H9 (cell line): ENCODE measurements around the gene SAT2. TPM values are rescaled to one million over a fixed set of nuclear protein-coding genes. Genes with fewer than 3 reads are reported as not detected.

Experiments
- DNase-seq: peaks from one replicate; pipeline ENCODE4 v3.0.0-alpha.2; 2017
- H2AFZ ChIP-seq: one replicate; pipeline ENCODE4 v1.6.1; 2013; ENCODE audit warnings: mild to moderate bottlenecking, low read length, control low read depth, moderate library complexity
- H2AK5ac ChIP-seq: 2 replicates; pipeline ENCODE4 v1.6.1; 2013; ENCODE audit warnings: low read length, control low read depth, mixed read lengths; ENCODE audit not compliant: insufficient read length
- H2BK120ac ChIP-seq: one replicate; pipeline ENCODE4 v1.6.1; 2013; ENCODE audit warnings: low read depth, mild to moderate bottlenecking, low read length, control low read depth, inconsistent platforms; ENCODE audit not compliant: poor library complexity, severe bottlenecking
- H2BK12ac ChIP-seq: 2 replicates; pipeline ENCODE4 v1.6.1; 2013; ENCODE audit warnings: low read length, control low read depth, mixed read lengths, low read depth; ENCODE audit not compliant: insufficient read length
- H2BK15ac ChIP-seq: 2 replicates; pipeline ENCODE4 v1.6.1; 2013; ENCODE audit warnings: low read depth, low read length, control low read depth
- H2BK20ac ChIP-seq: one replicate; pipeline ENCODE4 v1.6.1; 2013; ENCODE audit warnings: low read depth, mild to moderate bottlenecking, low read length, control low read depth, inconsistent platforms; ENCODE audit not compliant: poor library complexity, severe bottlenecking
- H2BK5ac ChIP-seq: 2 replicates; pipeline ENCODE4 v1.6.1; 2013; ENCODE audit warnings: low read length, control low read depth, mixed read lengths; ENCODE audit not compliant: insufficient read length
- H3K14ac ChIP-seq: 2 replicates; pipeline ENCODE4 v1.6.1; 2013; ENCODE audit warnings: low read length, control low read depth; ENCODE audit not compliant: insufficient read depth
- H3K18ac ChIP-seq: 2 replicates; pipeline ENCODE4 v1.6.1; 2013; ENCODE audit warnings: low read depth, mild to moderate bottlenecking, mixed read lengths, low read length, control low read depth; ENCODE audit not compliant: insufficient read length
- H3K23ac ChIP-seq: 2 replicates; pipeline ENCODE4 v1.6.1; 2013; ENCODE audit warnings: low read length, control low read depth, mixed read lengths, low read depth; ENCODE audit not compliant: insufficient read length
- H3K23me2 ChIP-seq: 2 replicates; pipeline ENCODE4 v1.6.1; 2013; ENCODE audit warnings: low read depth, mild to moderate bottlenecking, mixed read lengths, low read length, control low read depth; ENCODE audit not compliant: insufficient read length, poor library complexity, severe bottlenecking
- H3K27ac ChIP-seq: 2 replicates; pipeline ENCODE4 v1.5.1; 2013; ENCODE audit warnings: low read length, control low read depth, mixed read lengths, low read depth; ENCODE audit not compliant: insufficient read length
- H3K27me3 ChIP-seq: 2 replicates; pipeline ENCODE4 v1.6.1; 2013; ENCODE audit warnings: low read length, control low read depth, inconsistent platforms; ENCODE audit not compliant: insufficient read depth
- H3K4ac ChIP-seq: 2 replicates; pipeline ENCODE4 v1.6.1; 2013; ENCODE audit warnings: low read depth, mild to moderate bottlenecking, control low read depth, inconsistent platforms, low read length, moderate library complexity
- H3K4me1 ChIP-seq: 2 replicates; pipeline ENCODE4 v1.6.1; 2013; ENCODE audit warnings: low read length, control low read depth, inconsistent platforms; ENCODE audit not compliant: insufficient read depth
- H3K4me2 ChIP-seq: 2 replicates; pipeline ENCODE4 v1.6.1; 2013; ENCODE audit warnings: low read length, control low read depth, mixed read lengths; ENCODE audit not compliant: insufficient read length, insufficient read depth
- H3K56ac ChIP-seq: 2 replicates; pipeline ENCODE4 v1.6.1; 2013; ENCODE audit warnings: low read depth, mild to moderate bottlenecking, mixed read lengths, low read length, control low read depth; ENCODE audit not compliant: insufficient read length
- H3K79me1 ChIP-seq: 2 replicates; pipeline ENCODE4 v1.6.1; 2013; ENCODE audit warnings: low read depth, mild to moderate bottlenecking, moderate library complexity, low read length, control low read depth, inconsistent platforms; ENCODE audit not compliant: insufficient read depth, poor library complexity, severe bottlenecking
- H3K79me2 ChIP-seq: 2 replicates; pipeline ENCODE4 v1.6.1; 2013; ENCODE audit warnings: low read length, control low read depth, inconsistent platforms; ENCODE audit not compliant: insufficient read depth
- H3K9ac ChIP-seq: 2 replicates; pipeline ENCODE4 v1.6.1; 2013; ENCODE audit warnings: low read length, control low read depth, mixed read lengths; ENCODE audit not compliant: insufficient read length; ENCODE audit errors: extremely low read depth
- H3K9me3 ChIP-seq: one replicate; pipeline ENCODE4 v1.6.1; 2013; ENCODE audit warnings: low read depth, low read length, inconsistent platforms; ENCODE audit not compliant: control insufficient read depth
- H3T11ph ChIP-seq: one replicate; pipeline ENCODE4 v1.6.1; 2013; ENCODE audit warnings: mild to moderate bottlenecking, low read length, control low read depth, inconsistent platforms
- H4K20me1 ChIP-seq: one replicate; pipeline ENCODE4 v1.6.1; 2013; ENCODE audit not compliant: control insufficient read depth, insufficient read length, insufficient read depth
- H4K5ac ChIP-seq: 2 replicates; pipeline ENCODE4 v1.6.1; 2013; ENCODE audit warnings: low read depth, mild to moderate bottlenecking, mixed read lengths, low read length, control low read depth; ENCODE audit not compliant: insufficient read length
- H4K8ac ChIP-seq: replicated peaks from 2 replicates; pipeline ENCODE4 v1.6.1; 2013; ENCODE audit warnings: low read length, control low read depth, mixed read lengths, low read depth; ENCODE audit not compliant: insufficient read length
- H4K91ac ChIP-seq: 2 replicates; pipeline ENCODE4 v1.6.1; 2013; ENCODE audit warnings: low read depth, mild to moderate bottlenecking, moderate library complexity, mixed read lengths, low read length, control low read depth; ENCODE audit not compliant: insufficient read length
- H3K27ac Mint-ChIP-seq, 3 experiments: 2 replicates in 2 of 3; 3 replicates in 1 of 3; pipeline ENCODE4 v1.8.0; 2020 to 2021; ENCODE audit warnings: mixed read lengths in 3 of 3, mild to moderate bottlenecking in 1 of 3, moderate library complexity in 1 of 3
- H3K27me3 Mint-ChIP-seq: 2 replicates; pipeline ENCODE4 v1.8.0; 2021; ENCODE audit warnings: low read depth, mild to moderate bottlenecking, moderate library complexity, mixed read lengths
- H3K36me3 Mint-ChIP-seq, 3 experiments: 2 replicates in 2 of 3; 3 replicates in 1 of 3; pipeline ENCODE4 v1.8.0; 2020 to 2021; ENCODE audit warnings: low read depth in 3 of 3, mixed read lengths in 3 of 3; ENCODE audit not compliant: insufficient read depth in 1 of 3
- H3K4me1 Mint-ChIP-seq, 2 experiments: 2 replicates each; pipeline ENCODE4 v1.8.0; 2020; ENCODE audit warnings: mixed read lengths in 2 of 2
- H3K4me3 Mint-ChIP-seq, 2 experiments: 2 replicates in 1 of 2; 3 replicates in 1 of 2; pipeline ENCODE4 v1.8.0; 2020 to 2021; ENCODE audit warnings: mild to moderate bottlenecking in 2 of 2, mixed read lengths in 2 of 2, moderate library complexity in 1 of 2
- H3K9me3 Mint-ChIP-seq, 2 experiments: 2 replicates in 1 of 2; 3 replicates in 1 of 2; pipeline ENCODE4 v1.8.0; 2020; ENCODE audit warnings: mild to moderate bottlenecking in 2 of 2, mixed read lengths in 2 of 2, moderate library complexity in 1 of 2
- CTCF ChIP-seq: fragments of 200-600 bp; sonication (generic); conservative IDR thresholded peaks from 3 replicates; pipeline ENCODE4 v1.8.0; 2021; ENCODE audit warnings: antibody characterized with exemption, mild to moderate bottlenecking
- WGBS: extraction: QIAGEN DNeasy Blood & Tissue Kit; methylation state at CpG from one replicate; pipeline ENCODE4 v1.1.7; 2013; ENCODE audit warnings: missing lambda C conversion rate, low lambda C conversion rate, mixed read lengths; ENCODE audit not compliant: insufficient read length; ENCODE audit errors: extremely low coverage; 5-methylcytosine and 5-hydroxymethylcytosine counted together
- total RNA-seq: library from RNA; stranded (reverse); gene quantifications from 2 replicates; pipeline ENCODE4 v1.2.1, GENCODE V29; 2021

Gene SAT2
- total RNA-seq, 1 experiment from 2014 or later = 72.1 TPM

DNA sequence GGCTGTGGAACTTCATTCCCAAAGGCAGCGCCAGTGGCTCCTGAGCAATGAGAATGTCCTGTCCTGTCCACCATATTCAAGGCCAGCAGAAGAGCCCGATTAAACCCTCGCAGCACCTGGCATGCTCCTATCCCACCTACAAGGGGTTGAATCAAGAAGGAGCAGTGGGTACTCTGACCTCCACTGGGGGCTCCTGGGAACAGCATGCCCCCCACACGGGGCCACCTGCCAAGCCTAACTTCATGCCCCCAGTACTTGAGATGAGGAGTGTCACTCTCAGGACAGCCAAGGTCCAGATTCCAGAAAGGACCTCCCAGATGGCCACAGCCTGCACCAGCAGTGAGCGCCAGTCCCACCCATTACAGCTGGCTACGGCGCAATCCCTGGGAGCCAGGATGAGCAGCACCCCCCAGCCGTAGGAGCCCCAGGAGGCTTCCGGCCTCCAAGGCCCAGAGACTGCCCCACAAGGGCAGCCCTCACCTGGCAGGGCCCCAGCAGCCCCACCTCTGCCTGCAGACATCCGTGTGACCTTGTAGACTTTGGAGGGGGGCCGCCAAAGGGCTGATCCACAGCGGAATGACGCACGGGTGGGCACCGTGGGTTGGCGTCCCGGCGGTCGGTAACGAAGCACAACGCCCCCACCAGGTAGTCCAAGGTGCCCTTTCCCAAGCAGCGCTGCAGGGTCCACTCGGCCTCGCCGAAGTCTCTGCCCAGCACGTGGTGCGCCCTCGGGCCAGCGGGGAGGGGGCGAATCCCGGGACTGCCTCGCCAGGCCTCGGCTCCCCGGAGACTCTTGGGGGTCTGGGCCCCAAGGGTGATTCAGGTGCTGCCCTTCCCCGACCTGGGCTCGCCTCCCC lies 45.0 kb downstream of the SAT2 start:
- Histone ChIP-seq H2BK5ac (no peak overlapping the region), H3K27ac (peak overlapping the region; percentile 96), H3K27me3 (no peaks in the 10 kb centered on the region), H3K18ac (peak overlapping the region; percentile 88), H4K5ac (peak overlapping the region; percentile 99), H3K56ac (no peak overlapping the region), H4K8ac (peak overlapping the region; percentile 98), H2BK12ac (peak overlapping the region; percentile 58), H4K91ac (peak overlapping the region; percentile 96), H3K23me2 (peaks cover 3% of the 10 kb centered on the region), H4K20me1 (no peaks in the 10 kb centered on the region), H2BK120ac (no peak overlapping the region), H3K9ac (peak overlapping the region; percentile 89), H3K79me1 (no peaks in the 10 kb centered on the region), H3K4ac (peak overlapping the region; percentile 70), H2BK20ac (no peak overlapping the region), H2AK5ac (no peak overlapping the region), H3K14ac (peak overlapping the region; percentile 97), H3K79me2 (no peaks in the 10 kb centered on the region; the same call in 1 of the 2 replicates), H3K23ac (no peak overlapping the region), H2AFZ (no peak overlapping the region), H3K9me3 (no peaks in the 10 kb centered on the region), H3K4me1 (no peaks in the 10 kb centered on the region), H3K4me2 (peak overlapping the region; percentile 79), H3T11ph (no peak overlapping the region), H2BK15ac (no peak overlapping the region)
- Mint-ChIP-seq H3K27me3 (no peaks in the 10 kb centered on the region; the same call in none of the 2 replicates), H3K4me3 (peak overlapping the region; percentile 98), H3K36me3 (peaks cover 18 to 48% (median 39%) of the 10 kb centered on the region in 3 experiments), H3K27ac (peak overlapping the region; percentile 100; a peak in 5 of 7 replicates), H3K4me1 (peaks cover 37 to 54% of the 10 kb centered on the region in 2 experiments), H3K9me3 (peaks cover 0 to 3% of the 10 kb centered on the region in 2 experiments; a peak in 1 of 5 replicates)
- no peak; the same call in 2 of the 3 replicates for TF ChIP-seq CTCF
- DNase-seq = peak; percentile 46
- WGBS = no CpG with 5 or more reads among the region's 36 CpGs
